Measurements from ENCODE around the gene PRSS27. TPM values are rescaled to one million over a fixed set of nuclear protein-coding genes. Genes with fewer than 3 reads are reported as not detected.

Gene PRSS27
- total RNA-seq, 4 donors from 2014 or later: 1.3 to 4.2 (median 2.4) TPM

DNA sequence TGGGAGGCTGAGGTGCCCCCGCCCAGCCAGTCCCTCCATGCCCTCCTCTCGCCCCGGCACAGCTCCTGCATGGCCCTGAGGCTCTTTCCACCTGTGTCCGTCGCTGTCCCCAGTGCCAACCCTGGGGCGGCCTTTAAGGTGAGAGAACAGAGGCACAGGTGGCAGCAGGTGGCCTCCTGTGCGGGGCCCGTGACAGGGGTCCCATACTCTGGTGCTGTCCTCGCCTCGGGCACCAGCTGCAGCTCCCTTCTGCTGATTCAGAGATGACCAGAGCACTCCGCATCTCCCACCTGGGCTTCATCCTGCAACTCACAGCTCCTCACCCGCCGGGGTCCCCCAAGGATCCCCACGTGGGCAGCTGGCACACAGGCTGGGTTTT, 8.0 kb downstream of the PRSS27 start:
- peaks cover 0 to 4% of the 10 kb centered on the region in 2 donors for H3K27me3 ChIP-seq
- H3K4me3 ChIP-seq: no peak overlapping the region
- 66 to 77% methylated on average over 12 to 14 of the region's 14 CpGs for WGBS, 2 donors
- no peak overlapping the region for H3K27ac ChIP-seq
- no peak for TF ChIP-seq POLR2A (IDR thresholded peaks at IDR 0.05)
- TF ChIP-seq, protein P1, sequence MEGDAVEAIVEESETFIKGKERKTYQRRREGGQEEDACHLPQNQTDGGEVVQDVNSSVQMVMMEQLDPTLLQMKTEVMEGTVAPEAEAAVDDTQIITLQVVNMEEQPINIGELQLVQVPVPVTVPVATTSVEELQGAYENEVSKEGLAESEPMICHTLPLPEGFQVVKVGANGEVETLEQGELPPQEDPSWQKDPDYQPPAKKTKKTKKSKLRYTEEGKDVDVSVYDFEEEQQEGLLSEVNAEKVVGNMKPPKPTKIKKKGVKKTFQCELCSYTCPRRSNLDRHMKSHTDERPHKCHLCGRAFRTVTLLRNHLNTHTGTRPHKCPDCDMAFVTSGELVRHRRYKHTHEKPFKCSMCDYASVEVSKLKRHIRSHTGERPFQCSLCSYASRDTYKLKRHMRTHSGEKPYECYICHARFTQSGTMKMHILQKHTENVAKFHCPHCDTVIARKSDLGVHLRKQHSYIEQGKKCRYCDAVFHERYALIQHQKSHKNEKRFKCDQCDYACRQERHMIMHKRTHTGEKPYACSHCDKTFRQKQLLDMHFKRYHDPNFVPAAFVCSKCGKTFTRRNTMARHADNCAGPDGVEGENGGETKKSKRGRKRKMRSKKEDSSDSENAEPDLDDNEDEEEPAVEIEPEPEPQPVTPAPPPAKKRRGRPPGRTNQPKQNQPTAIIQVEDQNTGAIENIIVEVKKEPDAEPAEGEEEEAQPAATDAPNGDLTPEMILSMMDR (IDR thresholded peaks at IDR 0.05): no peak
- no peak for TF ChIP-seq EP300 (IDR thresholded peaks at IDR 0.05)
- peaks cover 0 to 9% (median 0%) of the 10 kb centered on the region in 4 donors for H3K4me1 ChIP-seq
- no peak for DNase-seq (ENCODE audit: low spot score in 2 of 2)
- peaks cover 0 to 34% (median 2%) of the 10 kb centered on the region in 3 donors for H3K36me3 ChIP-seq
- H3K9me3 ChIP-seq: no peaks in the 10 kb centered on the region

DNA sequence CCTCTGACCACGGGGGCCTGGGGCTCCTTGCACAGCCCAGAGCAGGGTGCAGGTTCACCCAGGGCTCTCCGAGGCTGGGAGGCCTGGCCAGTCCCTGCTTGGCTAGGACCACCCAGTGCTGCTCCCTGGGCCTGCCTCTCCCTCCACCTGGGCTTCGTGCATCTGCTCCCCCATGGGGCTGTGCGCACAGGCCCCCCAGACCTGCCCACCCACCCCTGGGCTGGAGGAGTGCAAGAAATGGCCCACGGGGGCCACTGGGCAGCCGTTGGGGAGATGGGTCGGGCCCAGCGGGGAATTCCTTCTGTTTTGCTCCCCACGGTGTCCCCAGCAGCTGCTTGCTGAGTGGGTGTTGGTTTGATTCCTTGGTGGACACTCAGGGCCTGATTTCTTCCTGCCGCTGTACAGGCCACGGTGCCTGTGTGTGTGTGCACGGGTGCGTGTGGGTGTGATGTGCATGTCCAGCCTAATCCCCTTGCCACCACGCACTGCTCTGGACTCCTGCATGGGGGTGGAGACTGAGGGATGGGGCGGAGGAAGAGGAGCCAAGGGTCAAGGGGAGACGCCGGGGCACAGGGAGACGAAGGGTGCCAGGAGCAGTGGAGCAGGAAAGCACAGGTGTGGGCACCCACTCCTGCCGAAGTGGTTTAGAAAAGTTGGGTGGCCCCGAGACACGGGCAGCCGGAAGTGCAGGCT, 8.5 kb downstream of the PRSS27 start:
- Histone ChIP-seq H3K4me3 (no peak overlapping the region), H3K27ac (no peak overlapping the region), H3K9me3 (no peaks in the 10 kb centered on the region), H3K27me3 (peaks cover 0 to 4% of the 10 kb centered on the region in 2 donors), H3K4me1 (peaks cover 0 to 9% (median 0%) of the 10 kb centered on the region in 4 donors), H3K36me3 (peaks cover 0 to 39% (median 2%) of the 10 kb centered on the region in 3 donors)
- TF ChIP-seq EP300 (IDR thresholded peaks at IDR 0.05): no peak
- TF ChIP-seq, protein P1 (IDR thresholded peaks at IDR 0.05): no peak
- no peak for TF ChIP-seq POLR2A (IDR thresholded peaks at IDR 0.05)
- DNase-seq (ENCODE audit: low spot score in 2 of 2): no peak
- WGBS, 2 donors: 51 to 59% methylated on average over 18 to 20 of the region's 22 CpGs

DNA sequence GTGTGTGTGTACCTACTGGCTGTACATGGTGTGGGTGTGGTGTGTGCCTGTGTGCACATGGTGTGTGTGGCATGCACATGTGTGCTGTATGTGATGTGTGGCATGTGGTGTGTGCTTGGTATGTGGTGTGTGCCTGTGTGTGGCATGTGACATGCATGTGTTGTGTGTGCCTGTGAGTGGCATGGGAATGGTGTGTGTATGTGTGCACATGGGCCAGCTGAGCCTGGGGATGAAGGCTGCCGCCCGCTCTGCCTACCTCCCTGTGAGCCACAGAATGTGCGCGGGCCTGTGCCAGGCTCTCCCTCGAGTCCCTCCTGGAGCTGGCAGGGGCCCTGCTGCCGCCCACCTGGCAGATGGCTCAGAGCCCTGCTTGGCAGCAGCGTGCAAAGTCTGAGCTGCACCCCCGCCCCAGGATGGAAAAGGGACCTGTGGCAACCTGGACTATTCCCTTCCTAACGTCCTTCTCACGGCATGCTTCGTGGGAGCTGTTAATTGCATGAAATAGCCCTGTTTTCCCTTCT, 9.3 kb downstream of the PRSS27 start:
- peaks cover 0 to 5% (median 0%) of the 10 kb centered on the region in 4 donors for H3K4me1 ChIP-seq
- H3K27ac ChIP-seq: no peak overlapping the region
- TF ChIP-seq EP300 (IDR thresholded peaks at IDR 0.05): no peak
- TF ChIP-seq, protein P1 (IDR thresholded peaks at IDR 0.05): no peak
- no peak for TF ChIP-seq POLR2A (IDR thresholded peaks at IDR 0.05)
- DNase-seq (ENCODE audit: low spot score in 2 of 2): no peak
- H3K36me3 ChIP-seq: peaks cover 0 to 47% (median 2%) of the 10 kb centered on the region in 3 donors
- 27 to 63% methylated on average over 3 to 5 of the region's 11 CpGs for WGBS, 2 donors
- H3K27me3 ChIP-seq: peaks cover 0 to 4% of the 10 kb centered on the region in 2 donors
- no peak overlapping the region for H3K4me3 ChIP-seq
- no peaks in the 10 kb centered on the region for H3K9me3 ChIP-seq

DNA sequence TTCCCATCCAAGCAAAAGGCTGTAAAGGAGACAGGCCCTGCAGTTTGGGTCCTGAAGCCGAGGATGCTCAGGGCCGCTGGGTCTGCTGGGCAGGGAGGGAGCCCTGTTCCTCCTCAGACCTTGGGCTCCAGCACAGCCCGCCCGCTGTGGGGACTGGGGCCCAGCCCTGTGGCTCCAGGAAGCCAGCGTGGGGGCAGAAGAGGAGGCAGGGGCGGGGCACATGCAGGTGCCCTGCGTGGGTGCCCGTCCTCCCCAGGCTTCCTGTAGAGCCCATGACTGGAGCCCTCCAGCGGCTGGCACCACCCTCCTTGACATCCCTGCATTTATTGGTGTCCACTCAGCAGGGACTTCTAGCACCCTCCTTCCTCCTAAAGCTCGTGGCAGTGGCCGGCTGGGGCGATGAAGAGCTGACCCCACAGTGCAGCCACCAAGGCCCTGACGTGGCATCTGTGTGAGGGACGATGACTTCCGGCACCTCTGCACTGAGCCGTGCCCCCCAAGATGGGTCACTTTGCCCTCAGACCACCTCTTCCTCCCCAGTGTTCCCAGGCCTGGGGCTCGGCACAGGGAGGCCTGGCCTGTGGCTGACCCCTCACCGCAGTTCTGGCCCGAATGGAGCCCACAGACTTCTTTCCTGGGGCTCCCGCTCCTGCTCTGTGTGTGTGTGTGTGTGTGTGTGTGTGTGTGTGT, 9.9 kb downstream of the PRSS27 start:
- H3K4me3 ChIP-seq: no peak overlapping the region
- 81 to 86% methylated on average over 14 to 20 of the region's 20 CpGs for WGBS, 2 donors
- H3K9me3 ChIP-seq: no peaks in the 10 kb centered on the region
- TF ChIP-seq POLR2A (IDR thresholded peaks at IDR 0.05) (no peak), EP300 (IDR thresholded peaks at IDR 0.05) (no peak)
- TF ChIP-seq, protein P1 (IDR thresholded peaks at IDR 0.05): no peak
- H3K27ac ChIP-seq: no peak overlapping the region
- H3K36me3 ChIP-seq: peaks cover 0 to 53% (median 2%) of the 10 kb centered on the region in 3 donors
- H3K4me1 ChIP-seq: no peaks in the 10 kb centered on the region
- H3K27me3 ChIP-seq: peaks cover 0 to 2% of the 10 kb centered on the region in 2 donors
- DNase-seq (ENCODE audit: low spot score in 2 of 2): no peak

DNA sequence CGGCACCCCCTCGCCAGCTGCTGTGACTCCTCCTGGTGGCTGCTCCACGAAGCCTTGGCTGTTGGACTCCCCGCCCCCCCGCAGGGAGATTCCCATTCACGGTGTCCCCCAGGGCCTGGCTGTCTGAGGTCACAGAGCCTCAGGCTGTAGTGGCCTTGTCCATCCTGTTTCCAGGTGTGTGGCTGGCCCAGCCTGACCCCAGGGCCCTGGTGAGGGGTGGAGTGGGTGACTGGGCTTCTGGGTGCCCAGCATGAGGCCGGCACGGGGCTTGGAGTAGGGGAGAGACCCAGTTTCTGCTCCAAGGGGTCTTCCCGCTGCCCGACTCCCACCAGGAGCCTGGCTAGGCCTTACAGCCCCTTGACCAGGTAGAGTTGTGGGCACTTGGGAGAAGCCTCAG, 10.4 kb downstream of the PRSS27 start:
- Histone ChIP-seq H3K4me3 (no peak overlapping the region), H3K4me1 (no peaks in the 10 kb centered on the region), H3K27me3 (no peaks in the 10 kb centered on the region), H3K36me3 (peaks cover 0 to 59% (median 2%) of the 10 kb centered on the region in 3 donors), H3K9me3 (no peaks in the 10 kb centered on the region), H3K27ac (no peak overlapping the region)
- no peak for DNase-seq (ENCODE audit: low spot score in 2 of 2)
- TF ChIP-seq, protein P1 (IDR thresholded peaks at IDR 0.05): no peak
- no peak for TF ChIP-seq POLR2A (IDR thresholded peaks at IDR 0.05)
- TF ChIP-seq EP300 (IDR thresholded peaks at IDR 0.05): no peak
- 92 to 93% methylated on average over 6 to 10 of the region's 10 CpGs for WGBS, 2 donors
